Endometrial microvascular endothelial cells (primary cell): ENCODE measurements around the gene LAMA2. TPM values are rescaled to one million over a fixed set of nuclear protein-coding genes. Genes with fewer than 3 reads are reported as not detected.

Experiments
- in situ Hi-C: cut with HindIII; loops from 2 replicates; pipeline ENCODE4 v1.10.0; 2017; ENCODE audit warnings: low sequenced_read_pairs, low pct_unique_long_range_greater_than_20kb; ENCODE audit errors: inconsistent ontology term
- total RNA-seq: library from RNA; depleted of rRNA; stranded (reverse); fragments of >200 nt; gene quantifications from one replicate; pipeline ENCODE4 v1.2.3, GENCODE V29; 2015; ENCODE audit errors: inconsistent ontology term

Gene LAMA2
- total RNA-seq, 1 donor from 2014 or later = 0.19 TPM

GRCh38 chr6:129419324-129419723 is 536.4 kb downstream of the LAMA2 start:
- in situ Hi-C loops = no loop called here

GRCh38 chr6:129426343-129426742 is 543.4 kb downstream of the LAMA2 start:
- in situ Hi-C loops = no loop called here

GRCh38 chr6:129429956-129430355 is 547.0 kb downstream of the LAMA2 start:
- in situ Hi-C loops = no loop called here

- in situ Hi-C loops = no loop called here
Observed at GRCh38 chr6:129432738-129433137, 549.8 kb downstream of the LAMA2 start.

- in situ Hi-C loops = no loop called here
Observed at GRCh38 chr6:129434091-129434490, 551.2 kb downstream of the LAMA2 start.

- in situ Hi-C loops = no loop called here
Observed at GRCh38 chr6:129440691-129441090, 557.8 kb downstream of the LAMA2 start.

- in situ Hi-C loops = no loop called here
Observed at GRCh38 chr6:129444683-129445082, 561.7 kb downstream of the LAMA2 start.

- in situ Hi-C loops = no loop called here
Observed at GRCh38 chr6:129446272-129447197, 563.6 kb downstream of the LAMA2 start.

- in situ Hi-C loops = no loop called here
Observed at GRCh38 chr6:129447198-129447565, 564.2 kb downstream of the LAMA2 start.

- in situ Hi-C loops = no loop called here
Observed at GRCh38 chr6:129448965-129449364, 566.0 kb downstream of the LAMA2 start.

GRCh38 chr6:129451187-129451586 is 568.2 kb downstream of the LAMA2 start:
- in situ Hi-C loops = no loop called here

- in situ Hi-C loops = no loop called here
Observed at GRCh38 chr6:129453073-129453472, 570.1 kb downstream of the LAMA2 start.

GRCh38 chr6:129454488-129454887 is 571.5 kb downstream of the LAMA2 start:
- in situ Hi-C loops = no loop called here

GRCh38 chr6:129455126-129455769 is 572.3 kb downstream of the LAMA2 start:
- in situ Hi-C loops = no loop called here

GRCh38 chr6:129460221-129460620 is 577.3 kb downstream of the LAMA2 start:
- in situ Hi-C loops = no loop called here

GRCh38 chr6:129469070-129469662 is 586.2 kb downstream of the LAMA2 start:
- in situ Hi-C loops = no loop called here

GRCh38 chr6:129472239-129472638 is 589.3 kb downstream of the LAMA2 start:
- in situ Hi-C loops = no loop called here

GRCh38 chr6:129473546-129473945 is 590.6 kb downstream of the LAMA2 start:
- in situ Hi-C loops = no loop called here

- in situ Hi-C loops = no loop called here
Observed at GRCh38 chr6:129475477-129476247, 592.7 kb downstream of the LAMA2 start.
